ENCODE results near the gene CDK11B. TPM values are rescaled to one million over a fixed set of nuclear protein-coding genes. Genes with fewer than 3 reads are reported as not detected.
"Not testable (repeated sequence)": the region's sequence is repeated elsewhere in the genome, so short reads cannot be mapped to it uniquely, and the experiment has no call there.

Gene CDK11B
- total RNA-seq, 4 donors from 2014 or later, result 6.8 to 28.5 (median 11.8) TPM

- no peaks in the 10 kb centered on the region for H3K27me3 ChIP-seq
- intact Hi-C loops (cut with DNase I; ENCODE audit: low total_unique reads), result no loop called here
- H3K36me3 ChIP-seq, result no peaks in the 10 kb centered on the region
- no peak overlapping the region for H3K27ac ChIP-seq
- no peak for DNase-seq
- no peak for TF ChIP-seq POLR2A (IDR thresholded peaks at IDR 0.05)
- TF ChIP-seq CTCF (IDR thresholded peaks at IDR 0.05), result no peak
- H3K4me1 ChIP-seq, result no peaks in the 10 kb centered on the region
- no peaks in the 10 kb centered on the region for H3K9me3 ChIP-seq
- H3K4me3 ChIP-seq, result no peak overlapping the region
These were observed 6.4 kb upstream of the CDK11B start for GRCh38 chr1:1664941-1665814.

- DNase-seq; H3K36me3 ChIP-seq; H3K4me1 ChIP-seq; H3K4me3 ChIP-seq; H3K27ac ChIP-seq; H3K9me3 ChIP-seq; H3K27me3 ChIP-seq; intact Hi-C loops (cut with DNase I; ENCODE audit: low total_unique reads): not testable (repeated sequence)
These were observed 5.5 kb upstream of the CDK11B start for GRCh38 chr1:1664318-1664717.

- H3K27me3 ChIP-seq; H3K4me3 ChIP-seq; H3K9me3 ChIP-seq; DNase-seq; H3K4me1 ChIP-seq; intact Hi-C loops (cut with DNase I; ENCODE audit: low total_unique reads); H3K36me3 ChIP-seq: not testable (repeated sequence)
- peak overlapping the region; percentile 30 to 39 for H3K27ac ChIP-seq
These were observed 4.2 kb upstream of the CDK11B start for GRCh38 chr1:1662830-1663560.

GRCh38 chr1:1662392-1662791 is 3.6 kb upstream of the CDK11B start:
- H3K27me3 ChIP-seq; H3K4me3 ChIP-seq; H3K36me3 ChIP-seq; H3K9me3 ChIP-seq; H3K4me1 ChIP-seq; DNase-seq; intact Hi-C loops (cut with DNase I; ENCODE audit: low total_unique reads): not testable (repeated sequence)
- H3K27ac ChIP-seq, result peak overlapping the region; percentile 39 to 54

GRCh38 chr1:1648265-1648664 is 10.5 kb downstream of the CDK11B start:
- H3K4me3 ChIP-seq; H3K27me3 ChIP-seq; H3K4me1 ChIP-seq; H3K9me3 ChIP-seq; intact Hi-C loops (cut with DNase I; ENCODE audit: low total_unique reads); H3K27ac ChIP-seq; H3K36me3 ChIP-seq; DNase-seq: not testable (repeated sequence)

- H3K36me3 ChIP-seq; H3K4me1 ChIP-seq; H3K9me3 ChIP-seq; H3K27ac ChIP-seq; intact Hi-C loops (cut with DNase I; ENCODE audit: low total_unique reads); H3K4me3 ChIP-seq; DNase-seq; H3K27me3 ChIP-seq: not testable (repeated sequence)
These were observed 11.1 kb downstream of the CDK11B start for GRCh38 chr1:1647567-1648241.

GRCh38 chr1:1646326-1646725 is 12.5 kb downstream of the CDK11B start:
- not testable (repeated sequence) for H3K9me3 ChIP-seq, H3K36me3 ChIP-seq

GRCh38 chr1:1640711-1641461 is 17.9 kb downstream of the CDK11B start:
- H3K27me3 ChIP-seq; H3K4me3 ChIP-seq; intact Hi-C loops (cut with DNase I; ENCODE audit: low total_unique reads); H3K27ac ChIP-seq; H3K4me1 ChIP-seq; H3K9me3 ChIP-seq; H3K36me3 ChIP-seq: not testable (repeated sequence)
- peak in 1 of 2 donors; percentile 4 for DNase-seq

More at GRCh38 chr1:1646326-1646725, 12.5 kb downstream of the CDK11B start:
- DNase-seq; H3K4me1 ChIP-seq; H3K4me3 ChIP-seq; H3K27me3 ChIP-seq; H3K27ac ChIP-seq; intact Hi-C loops (cut with DNase I; ENCODE audit: low total_unique reads): not testable (repeated sequence)

GRCh38 chr1:1640081-1640480 is 18.7 kb downstream of the CDK11B start:
- H3K9me3 ChIP-seq; H3K27me3 ChIP-seq; H3K4me1 ChIP-seq; H3K27ac ChIP-seq; H3K36me3 ChIP-seq; H3K4me3 ChIP-seq; intact Hi-C loops (cut with DNase I; ENCODE audit: low total_unique reads): not testable (repeated sequence)
- peak in 1 of 2 donors; percentile 4 for DNase-seq

- DNase-seq, result peak; percentile 9 to 11
These were observed 19.4 kb downstream of the CDK11B start for GRCh38 chr1:1639368-1639767.

GRCh38 chr1:1638528-1638927 is 20.3 kb downstream of the CDK11B start:
- H3K27me3 ChIP-seq; H3K9me3 ChIP-seq; H3K27ac ChIP-seq; H3K4me1 ChIP-seq; H3K4me3 ChIP-seq; H3K36me3 ChIP-seq; intact Hi-C loops (cut with DNase I; ENCODE audit: low total_unique reads): not testable (repeated sequence)
- DNase-seq, result peak in 1 of 2 donors; percentile 5

More at GRCh38 chr1:1639368-1639767, 19.4 kb downstream of the CDK11B start:
- H3K36me3 ChIP-seq; H3K9me3 ChIP-seq; H3K4me3 ChIP-seq; H3K27me3 ChIP-seq; H3K4me1 ChIP-seq; H3K27ac ChIP-seq; intact Hi-C loops (cut with DNase I; ENCODE audit: low total_unique reads): not testable (repeated sequence)
